Thoracic aorta (tissue), 2 donors: ENCODE data around the gene WNT11. TPM values are rescaled to one million over a fixed set of nuclear protein-coding genes. Genes with fewer than 3 reads are reported as not detected.
A peak's percentile ranks its signal among the peaks of the same experiment; 100 is the strongest.

Experiments
- ATAC-seq: fragments of 150-250 bp; one replicate; pipeline ENCODE4 v1.8.0; 2017; ENCODE audit warnings: low read depth; ENCODE audit not compliant: insufficient number of reproducible peaks, low FRiP score
- DNase-seq: peaks from one replicate; pipeline ENCODE4 v3.0.0-alpha.2; 2020; ENCODE audit warnings: low spot score
- H3K27ac ChIP-seq, 2 donors: fragments of 200-600 bp; sonication (generic); 1 replicate in 1 of 2; 2 replicates in 1 of 2; pipeline ENCODE4 v1.5.1; 2016; ENCODE audit warnings: mild to moderate bottlenecking in 2 of 2, moderate library complexity in 2 of 2
- H3K27me3 ChIP-seq: fragments of 200-600 bp; sonication (generic); replicated peaks from 2 replicates; pipeline ENCODE4 v1.6.0; 2016; ENCODE audit warnings: mild to moderate bottlenecking; ENCODE audit not compliant: insufficient read depth
- H3K36me3 ChIP-seq: fragments of 200-600 bp; sonication (generic); one replicate; pipeline ENCODE4 v1.5.1; 2016
- H3K4me1 ChIP-seq, 2 donors: fragments of 200-600 bp; sonication (generic); 1 replicate in 1 of 2; 2 replicates in 1 of 2; pipeline versions ENCODE4 v1.5.1 to v1.6.0; 2016; ENCODE audit warnings: low read depth in 2 of 2, mild to moderate bottlenecking in 1 of 2; ENCODE audit not compliant: control insufficient read depth in 1 of 2
- H3K4me3 ChIP-seq: fragments of 200-600 bp; sonication (generic); 2 replicates; pipeline ENCODE4 v1.5.1; 2016; ENCODE audit warnings: mild to moderate bottlenecking
- H3K9me3 ChIP-seq: fragments of 200-600 bp; sonication (generic); 2 replicates; pipeline ENCODE4 v1.5.1; 2016
- total RNA-seq, 2 donors: library from RNA; depleted of rRNA; stranded (reverse); fragments of >200 nt; gene quantifications; one replicate each; pipeline versions ENCODE4 v1.1.0 to v1.2.3, GENCODE V29; 2016
- TF ChIP-seq, protein P1 (sequence below): fragments of 200-600 bp; sonication (generic); IDR thresholded peaks from one replicate; pipeline ENCODE4 v1.5.1; 2019; ENCODE audit warnings: antibody characterized with exemption

Gene WNT11
- total RNA-seq, 2 donors from 2014 or later: 12.0 to 35.1 TPM

DNA sequence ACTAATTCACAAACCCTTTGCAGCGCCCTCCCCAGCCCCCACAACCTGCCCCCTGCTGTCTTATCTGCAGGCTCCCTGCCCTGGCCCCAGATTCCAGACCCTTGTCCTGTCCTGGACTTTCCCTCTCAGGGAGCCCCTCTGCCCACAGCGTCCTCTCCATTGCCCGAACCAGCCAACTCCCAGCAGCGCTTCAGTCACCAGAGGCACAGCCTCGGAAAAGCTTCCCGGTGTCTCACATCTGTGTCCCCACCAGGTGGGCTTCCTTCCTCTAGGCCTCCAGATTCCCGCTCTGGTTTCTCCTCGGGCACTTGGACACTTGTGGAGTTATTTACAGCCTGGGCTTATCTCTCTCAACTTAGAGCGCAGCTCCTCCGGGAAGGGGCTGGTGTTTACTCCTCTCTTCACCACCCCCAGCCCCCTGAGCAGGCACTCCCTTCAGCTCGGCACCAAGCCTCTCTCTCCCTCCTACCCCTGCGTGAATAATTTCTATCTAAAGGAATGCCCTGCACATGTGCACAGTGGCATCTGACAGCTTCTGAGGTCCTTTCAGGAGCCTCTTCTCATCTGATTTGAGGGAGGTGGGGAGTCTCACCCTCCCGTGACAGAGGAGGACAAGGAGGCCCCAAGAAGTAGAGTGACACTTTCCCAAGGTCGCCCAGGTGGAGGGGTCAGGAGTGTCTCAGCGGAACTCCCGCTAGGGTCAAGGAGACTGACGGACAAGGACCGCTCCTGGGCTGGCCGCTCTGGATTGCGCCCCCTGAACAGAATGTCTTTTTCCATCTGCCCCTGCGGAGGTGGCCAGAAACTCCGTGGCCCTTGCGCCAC is 838 bp downstream of the WNT11 start:
- DNase-seq (no peak), ATAC-seq (no peak)
- no peaks in the 10 kb centered on the region for H3K36me3 ChIP-seq
- no peak overlapping the region for H3K27ac ChIP-seq
- TF ChIP-seq, protein P1, sequence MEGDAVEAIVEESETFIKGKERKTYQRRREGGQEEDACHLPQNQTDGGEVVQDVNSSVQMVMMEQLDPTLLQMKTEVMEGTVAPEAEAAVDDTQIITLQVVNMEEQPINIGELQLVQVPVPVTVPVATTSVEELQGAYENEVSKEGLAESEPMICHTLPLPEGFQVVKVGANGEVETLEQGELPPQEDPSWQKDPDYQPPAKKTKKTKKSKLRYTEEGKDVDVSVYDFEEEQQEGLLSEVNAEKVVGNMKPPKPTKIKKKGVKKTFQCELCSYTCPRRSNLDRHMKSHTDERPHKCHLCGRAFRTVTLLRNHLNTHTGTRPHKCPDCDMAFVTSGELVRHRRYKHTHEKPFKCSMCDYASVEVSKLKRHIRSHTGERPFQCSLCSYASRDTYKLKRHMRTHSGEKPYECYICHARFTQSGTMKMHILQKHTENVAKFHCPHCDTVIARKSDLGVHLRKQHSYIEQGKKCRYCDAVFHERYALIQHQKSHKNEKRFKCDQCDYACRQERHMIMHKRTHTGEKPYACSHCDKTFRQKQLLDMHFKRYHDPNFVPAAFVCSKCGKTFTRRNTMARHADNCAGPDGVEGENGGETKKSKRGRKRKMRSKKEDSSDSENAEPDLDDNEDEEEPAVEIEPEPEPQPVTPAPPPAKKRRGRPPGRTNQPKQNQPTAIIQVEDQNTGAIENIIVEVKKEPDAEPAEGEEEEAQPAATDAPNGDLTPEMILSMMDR: no peak
- no peaks in the 10 kb centered on the region for H3K27me3 ChIP-seq
- peak overlapping the region; percentile 72 for H3K4me3 ChIP-seq
- H3K4me1 ChIP-seq: peaks cover 14 to 44% of the 10 kb centered on the region in 2 donors
- no peaks in the 10 kb centered on the region for H3K9me3 ChIP-seq

DNA sequence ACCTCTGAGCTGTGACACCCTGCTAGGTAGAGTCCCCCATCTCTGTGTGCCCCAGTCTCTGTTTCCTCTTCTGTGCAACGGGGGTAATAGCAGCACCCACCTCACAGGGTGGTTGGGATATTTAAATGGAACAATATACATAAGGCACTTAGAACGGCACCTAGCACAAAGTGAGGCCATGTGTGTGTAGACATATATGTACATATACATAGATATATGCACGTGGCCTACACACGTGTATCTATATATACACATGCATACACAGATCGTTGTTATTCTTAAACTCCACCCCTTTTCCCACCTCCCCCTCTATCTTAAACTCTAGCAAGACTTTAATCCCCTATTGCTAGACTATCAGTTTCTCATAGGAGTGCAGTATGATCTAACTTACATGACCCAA is 2.4 kb downstream of the WNT11 start:
- Histone ChIP-seq H3K27ac (no peak overlapping the region), H3K4me1 (peaks cover 10 to 32% of the 10 kb centered on the region in 2 donors), H3K9me3 (no peaks in the 10 kb centered on the region), H3K27me3 (no peaks in the 10 kb centered on the region), H3K36me3 (no peaks in the 10 kb centered on the region), H3K4me3 (no peak overlapping the region)
- TF ChIP-seq, protein P1: no peak
- DNase-seq (no peak), ATAC-seq (no peak)

DNA sequence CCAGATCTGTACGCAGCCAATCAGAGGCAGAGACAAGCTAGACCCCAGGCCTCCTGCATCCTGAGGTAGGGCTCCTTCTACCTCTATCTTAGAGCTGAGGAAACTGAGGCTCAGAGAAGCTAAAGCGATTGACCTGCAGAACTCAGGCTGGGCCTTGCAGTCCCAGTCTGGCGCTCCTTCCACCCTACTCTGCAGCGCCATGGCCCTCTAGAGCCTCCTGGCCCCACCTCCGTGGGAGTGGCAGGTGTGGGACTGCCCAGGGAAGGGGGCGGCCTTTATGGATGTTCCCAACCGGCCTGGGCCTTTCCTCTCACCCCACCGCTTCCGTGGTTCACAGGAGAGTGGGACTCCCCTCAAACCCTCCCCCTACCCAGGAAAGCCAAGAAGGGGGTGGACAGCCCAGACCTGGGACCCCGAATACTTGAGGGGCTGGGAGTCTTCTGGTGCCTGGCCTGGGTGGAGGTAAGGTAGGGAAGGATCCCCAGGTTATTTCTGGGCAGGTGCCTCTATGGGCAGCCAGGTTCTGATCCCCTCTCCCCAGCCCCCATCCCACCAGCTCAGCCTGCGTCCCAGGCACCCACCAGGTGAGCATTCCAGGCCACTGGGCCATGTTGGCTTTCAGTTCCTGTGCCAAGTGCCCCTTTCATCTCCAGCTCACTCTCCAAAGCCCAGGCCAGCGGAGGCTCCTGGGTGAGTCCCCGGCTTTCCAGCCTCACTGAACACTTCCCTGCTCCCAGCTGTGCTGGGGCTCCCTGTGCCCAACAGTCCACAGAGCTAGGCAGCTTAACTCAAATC is 3.0 kb downstream of the WNT11 start:
- H3K4me1 ChIP-seq: peaks cover 10 to 26% of the 10 kb centered on the region in 2 donors
- no peaks in the 10 kb centered on the region for H3K36me3 ChIP-seq
- TF ChIP-seq, protein P1: no peak
- no peak overlapping the region for H3K4me3 ChIP-seq
- ATAC-seq (no peak), DNase-seq (no peak)
- no peak overlapping the region for H3K27ac ChIP-seq
- no peaks in the 10 kb centered on the region for H3K27me3 ChIP-seq
- H3K9me3 ChIP-seq: no peaks in the 10 kb centered on the region

DNA sequence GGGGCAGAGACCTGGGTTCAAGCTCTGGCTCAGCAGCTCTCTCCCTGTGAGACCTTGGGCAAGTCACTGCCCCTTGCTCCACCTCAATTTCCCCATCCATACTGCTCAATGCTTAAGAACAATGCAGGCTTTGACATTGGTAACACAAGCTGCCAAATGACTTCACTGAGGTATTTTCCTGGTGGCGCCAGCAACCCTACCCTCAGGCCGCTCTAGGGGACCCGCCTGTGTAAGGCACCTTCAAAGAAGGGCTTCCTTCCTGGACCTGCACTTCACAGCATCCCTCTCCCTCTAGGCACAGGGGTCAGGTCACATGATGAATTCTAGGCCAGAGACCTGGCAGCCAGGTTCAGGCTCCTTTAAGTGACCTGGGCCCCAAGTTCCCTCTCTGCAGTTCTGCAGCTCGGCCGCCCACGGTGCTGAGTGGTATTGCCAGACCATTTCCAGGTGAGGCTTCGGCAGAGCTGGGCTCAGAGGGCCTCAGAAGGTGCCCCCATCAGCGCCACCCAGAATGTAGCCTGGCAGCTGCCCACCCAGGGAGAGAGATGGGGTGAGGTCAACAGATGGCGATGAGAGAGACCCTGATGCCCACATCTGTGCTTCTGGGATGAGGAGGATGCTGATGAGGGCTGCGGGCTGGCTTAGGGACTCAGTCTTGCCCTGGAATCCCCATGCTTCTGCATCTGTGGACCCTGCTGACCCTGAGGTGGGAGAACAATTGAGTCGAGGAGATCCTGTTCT is 4.5 kb downstream of the WNT11 start:
- DNase-seq (no peak), ATAC-seq (no peak)
- no peaks in the 10 kb centered on the region for H3K27me3 ChIP-seq
- H3K27ac ChIP-seq: no peak overlapping the region
- H3K9me3 ChIP-seq: no peaks in the 10 kb centered on the region
- H3K36me3 ChIP-seq: no peaks in the 10 kb centered on the region
- no peak overlapping the region for H3K4me3 ChIP-seq
- TF ChIP-seq, protein P1: no peak
- H3K4me1 ChIP-seq: peaks cover 5 to 12% of the 10 kb centered on the region in 2 donors

DNA sequence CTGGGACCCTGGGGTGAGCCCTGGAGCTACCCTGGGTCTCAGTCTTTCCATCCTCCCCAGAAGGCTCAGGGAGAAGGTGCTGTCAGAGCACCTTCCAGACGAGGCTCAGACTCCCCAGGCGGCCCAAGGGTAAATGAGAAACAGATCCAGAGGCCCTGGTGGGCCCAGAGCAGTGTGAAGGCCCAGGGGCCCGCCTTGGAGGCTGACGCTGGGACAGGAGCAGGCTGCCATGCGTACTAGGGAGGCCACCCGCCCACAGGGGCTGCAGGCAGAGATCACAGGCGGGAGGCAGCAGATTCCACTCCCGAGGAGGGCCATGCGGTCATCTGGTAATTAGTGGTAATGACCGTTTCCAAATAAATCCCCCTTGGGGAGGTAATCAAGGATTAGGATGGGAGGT is 5.2 kb downstream of the WNT11 start:
- Histone ChIP-seq H3K36me3 (no peaks in the 10 kb centered on the region), H3K4me1 (peaks cover 3 to 4% of the 10 kb centered on the region in 2 donors), H3K9me3 (no peaks in the 10 kb centered on the region), H3K4me3 (no peak overlapping the region), H3K27ac (no peak overlapping the region), H3K27me3 (no peaks in the 10 kb centered on the region)
- DNase-seq (no peak), ATAC-seq (no peak)
- TF ChIP-seq, protein P1: no peak
